Uterus (tissue), 2 donors: ENCODE results near the gene NFE2L3.
"Not testable (repeated sequence)": the region's sequence is repeated elsewhere in the genome, so short reads cannot be mapped to it uniquely, and the experiment has no call there.

ENCODE experiments used
- POLR2A ChIP-seq, 2 donors: fragments of 450-650 bp; IDR thresholded peaks; one replicate each; pipeline ENCODE4 v1.6.1; 2016; ENCODE audit warnings: antibody characterized with exemption in 2 of 2, mild to moderate bottlenecking in 1 of 2, moderate library complexity in 1 of 2
- TF ChIP-seq, protein P1 (sequence below), 4 experiments: fragments of 200-600 bp in 2 of 4; fragments of 450-650 bp in 2 of 4; sonication (generic) in 2 of 4; IDR thresholded peaks; one replicate each; pipeline ENCODE4 v1.5.1; 2016 to 2019; ENCODE audit warnings: antibody characterized with exemption in 4 of 4, mild to moderate bottlenecking in 2 of 4, moderate library complexity in 1 of 4

DNA sequence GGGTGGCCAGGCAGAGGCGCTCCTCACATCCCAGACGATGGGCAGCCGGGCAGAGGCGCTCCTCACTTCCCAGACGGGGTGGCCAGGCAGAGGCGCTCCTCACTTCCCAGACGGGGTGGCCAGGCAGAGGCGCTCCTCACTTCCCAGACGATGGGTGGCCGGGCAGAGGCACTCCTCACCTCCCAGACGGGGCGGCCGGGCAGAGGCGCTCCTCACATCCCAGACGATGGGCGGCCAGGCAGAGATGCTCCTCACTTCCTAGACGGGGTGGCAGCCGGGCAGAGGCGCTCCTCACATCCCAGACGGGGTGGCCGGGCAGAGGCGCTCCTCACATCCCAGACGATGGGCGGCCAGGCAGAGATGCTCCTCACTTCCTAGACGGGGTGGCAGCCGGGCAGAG, 24.7 kb downstream of the NFE2L3 start:
- TF ChIP-seq, protein P1, sequence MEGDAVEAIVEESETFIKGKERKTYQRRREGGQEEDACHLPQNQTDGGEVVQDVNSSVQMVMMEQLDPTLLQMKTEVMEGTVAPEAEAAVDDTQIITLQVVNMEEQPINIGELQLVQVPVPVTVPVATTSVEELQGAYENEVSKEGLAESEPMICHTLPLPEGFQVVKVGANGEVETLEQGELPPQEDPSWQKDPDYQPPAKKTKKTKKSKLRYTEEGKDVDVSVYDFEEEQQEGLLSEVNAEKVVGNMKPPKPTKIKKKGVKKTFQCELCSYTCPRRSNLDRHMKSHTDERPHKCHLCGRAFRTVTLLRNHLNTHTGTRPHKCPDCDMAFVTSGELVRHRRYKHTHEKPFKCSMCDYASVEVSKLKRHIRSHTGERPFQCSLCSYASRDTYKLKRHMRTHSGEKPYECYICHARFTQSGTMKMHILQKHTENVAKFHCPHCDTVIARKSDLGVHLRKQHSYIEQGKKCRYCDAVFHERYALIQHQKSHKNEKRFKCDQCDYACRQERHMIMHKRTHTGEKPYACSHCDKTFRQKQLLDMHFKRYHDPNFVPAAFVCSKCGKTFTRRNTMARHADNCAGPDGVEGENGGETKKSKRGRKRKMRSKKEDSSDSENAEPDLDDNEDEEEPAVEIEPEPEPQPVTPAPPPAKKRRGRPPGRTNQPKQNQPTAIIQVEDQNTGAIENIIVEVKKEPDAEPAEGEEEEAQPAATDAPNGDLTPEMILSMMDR (IDR thresholded peaks at IDR 0.05) = not testable (repeated sequence)
- not testable (repeated sequence) for TF ChIP-seq POLR2A (IDR thresholded peaks at IDR 0.05)
